Lung (tissue), 12 donors: ENCODE results near the gene FAM222B. TPM values are rescaled to one million over a fixed set of nuclear protein-coding genes. Genes with fewer than 3 reads are reported as not detected.
A peak's percentile ranks its signal among the peaks of the same experiment; 100 is the strongest.

Experiments used
- ATAC-seq: fragments of 200-7000 bp; cut with Tn5 transposase; one replicate; pipeline ENCODE4 v1.9.1; 2020; ENCODE audit warnings: moderate number of reproducible peaks; ENCODE audit not compliant: insufficient read depth, low FRiP score
- DNase-seq, 3 donors: peaks; one replicate each; pipeline ENCODE4 v3.0.0-alpha.2; 2013 to 2017
- H3K27ac ChIP-seq, 2 donors: one replicate each; pipeline ENCODE4 v1.5.1; 2013; ENCODE audit warnings: mild to moderate bottlenecking in 2 of 2, moderate library complexity in 2 of 2, control low read depth in 1 of 2, inconsistent platforms in 1 of 2, low read depth in 1 of 2, low read length in 1 of 2
- H3K27me3 ChIP-seq, 3 donors: one replicate each; pipeline ENCODE4 v1.5.1; 2013; ENCODE audit warnings: low read length in 2 of 3; ENCODE audit not compliant: control insufficient read depth in 3 of 3, insufficient read depth in 3 of 3
- H3K36me3 ChIP-seq, 4 donors: one replicate each; pipeline ENCODE4 v1.5.1; 2013; ENCODE audit warnings: low read length in 4 of 4, mild to moderate bottlenecking in 1 of 4, moderate library complexity in 1 of 4; ENCODE audit not compliant: control insufficient read depth in 4 of 4, insufficient read depth in 4 of 4
- H3K4me1 ChIP-seq, 5 donors: one replicate each; pipeline ENCODE4 v1.5.1; 2013; ENCODE audit warnings: low read length in 5 of 5, mild to moderate bottlenecking in 2 of 5, moderate library complexity in 1 of 5; ENCODE audit not compliant: control insufficient read depth in 5 of 5, insufficient read depth in 5 of 5
- H3K4me3 ChIP-seq: one replicate; pipeline ENCODE4 v1.5.1; 2013; ENCODE audit warnings: mild to moderate bottlenecking, control low read depth, moderate library complexity
- H3K9ac ChIP-seq, 2 donors: one replicate each; pipeline ENCODE4 v1.5.1; 2013; ENCODE audit warnings: low read length in 2 of 2, control low read depth in 1 of 2; ENCODE audit not compliant: insufficient read depth in 1 of 2
- H3K9me3 ChIP-seq, 4 donors: one replicate each; pipeline ENCODE4 v1.5.1; 2013; ENCODE audit warnings: low read length in 3 of 4, mild to moderate bottlenecking in 1 of 4, moderate library complexity in 1 of 4; ENCODE audit not compliant: control insufficient read depth in 4 of 4, insufficient read depth in 3 of 4
- CTCF ChIP-seq: IDR thresholded peaks from 2 replicates; pipeline ENCODE4 v1.5.1; 2012; ENCODE audit warnings: mild to moderate bottlenecking; ENCODE audit errors: control extremely low read depth, extremely low read depth
- WGBS, 2 donors: extraction: QIAGEN DNeasy Blood & Tissue Kit; methylation state at CpG; one replicate each; pipeline ENCODE4 v1.1.7; 2013; 5-methylcytosine and 5-hydroxymethylcytosine counted together
- polyA plus RNA-seq, 2 donors: library from polyadenylated mRNA; stranded (reverse); fragments of 200-250 nt; gene quantifications; one replicate each; pipeline ENCODE4 v1.2.1, GENCODE V29; 2013
- total RNA-seq, 2 donors: library from RNA; depleted of rRNA in 1 of 2; stranded (reverse); fragments of >200 nt in 1 of 2; gene quantifications; one replicate each; pipeline ENCODE4 v1.2.1, GENCODE V29; 2014 to 2021
- donor health status: control.
- donor health status: control.
- donor health status: Bipolar disorder and iron deficiency.
- donor health status: healthy.
- donor health status: DM: yes; HTN: yes; CAD: no.

The FAM222B gene
- total and polyA plus RNA-seq, 4 donors, result 8.3 to 17.7 (median 9.2) TPM

GRCh38 chr17:28719021-28719433, 123.6 kb downstream of the FAM222B start:
- Histone ChIP-seq H3K4me3 (no peak overlapping the region), H3K9ac (peak overlapping the region in 1 of 2 donors; percentile 43), H3K27me3 (no peaks in the 10 kb centered on the region), H3K4me1 (peaks cover 0 to 55% (median 8%) of the 10 kb centered on the region in 5 donors), H3K27ac (peak overlapping the region; percentile 79 to 87), H3K9me3 (no peaks in the 10 kb centered on the region), H3K36me3 (peaks cover 9 to 46% (median 32%) of the 10 kb centered on the region in 4 donors)
- ATAC-seq (no peak), DNase-seq (no peak)
- no peak for TF ChIP-seq CTCF
- WGBS, 2 donors, result 35 to 42% methylated on average over 18 of the region's 18 CpGs

- DNase-seq, result peak; percentile 85 to 90 (median 90)
- Histone ChIP-seq H3K4me3 (no peak overlapping the region), H3K27ac (peak overlapping the region; percentile 79), H3K9ac (peak overlapping the region in 1 of 2 donors; percentile 43), H3K4me1 (peaks cover 0 to 55% (median 7%) of the 10 kb centered on the region in 5 donors), H3K27me3 (no peaks in the 10 kb centered on the region), H3K36me3 (peaks cover 7 to 44% (median 31%) of the 10 kb centered on the region in 4 donors), H3K9me3 (no peaks in the 10 kb centered on the region)
- no peak for TF ChIP-seq CTCF
- no peak for ATAC-seq
- 42 to 45% methylated on average over 18 of the region's 18 CpGs for WGBS, 2 donors
Observed at GRCh38 chr17:28718333-28719020, 124.1 kb downstream of the FAM222B start.

- 4 to 8% methylated on average over 58 to 60 of the region's 60 CpGs for WGBS, 2 donors
- peaks cover 0 to 46% (median 25%) of the 10 kb centered on the region in 4 donors for H3K36me3 ChIP-seq
- DNase-seq (peak; percentile 96 to 98 (median 96)), ATAC-seq (peak; percentile 48)
- peak within 1 kb of the TSS; percentile 49 for H3K4me3 ChIP-seq
- H3K27me3 ChIP-seq, result no peaks in the 10 kb centered on the region
- H3K27ac ChIP-seq, result peak within 1 kb of the TSS; percentile 63 to 79
- peaks cover 0 to 55% (median 7%) of the 10 kb centered on the region in 5 donors for H3K4me1 ChIP-seq
- TF ChIP-seq CTCF, result no peak
- no peaks in the 10 kb centered on the region for H3K9me3 ChIP-seq
- H3K9ac ChIP-seq, result peak within 1 kb of the TSS; percentile 73 to 89
Observed at GRCh38 chr17:28717578-28718332, 124.8 kb downstream of the FAM222B start, which contains the start of gene RAB34. TSS of gene RAB34 (minus strand) at chr17:28717868. CDS start at chr17:28717266, 602 bp downstream.
